HG03139 (cell line): ENCODE results near the gene TIE1.

Experiments used
- ATAC-seq: cut with Tn5 transposase; IDR thresholded peaks from one replicate; pipeline ENCODE4 v1.9.1; 2021; ENCODE audit not compliant: unreplicated experiment

The TIE1 gene

GRCh38 chr1:43300378-43301094 is at the start of gene TIE1:
TSS of gene TIE1 (plus strand) at chr1:43300982. CDS start at chr1:43301072, 90 bp downstream.
- no peak for ATAC-seq

GRCh38 chr1:43251024-43251423 is 49.8 kb upstream of the TIE1 start:
- no peak for ATAC-seq

GRCh38 chr1:43252225-43252624 is 48.6 kb upstream of the TIE1 start:
- no peak for ATAC-seq

GRCh38 chr1:43253173-43253572 is 47.6 kb upstream of the TIE1 start:
- no peak for ATAC-seq

- no peak for ATAC-seq
Observed at GRCh38 chr1:43253876-43254275, 46.9 kb upstream of the TIE1 start.

- no peak for ATAC-seq
Observed at GRCh38 chr1:43255438-43256210, 45.2 kb upstream of the TIE1 start.

- no peak for ATAC-seq
Observed at GRCh38 chr1:43256675-43257570, 43.9 kb upstream of the TIE1 start.

GRCh38 chr1:43258370-43258769 is 42.4 kb upstream of the TIE1 start:
- ATAC-seq, result no peak

GRCh38 chr1:43265431-43265830 is 35.4 kb upstream of the TIE1 start:
- no peak for ATAC-seq

- ATAC-seq, result no peak
Observed at GRCh38 chr1:43266881-43267280, 33.9 kb upstream of the TIE1 start.

GRCh38 chr1:43267291-43267805 is 33.4 kb upstream of the TIE1 start:
- ATAC-seq, result no peak

GRCh38 chr1:43267818-43268425 is 32.9 kb upstream of the TIE1 start:
- no peak for ATAC-seq

- ATAC-seq, result no peak
Observed at GRCh38 chr1:43269627-43270375, 31.0 kb upstream of the TIE1 start, which contains the start of gene TMEM125. TSS of gene TMEM125 (plus strand) at chr1:43269983. CDS start at chr1:43272723, 2,740 bp downstream.

- no peak for ATAC-seq
Observed at GRCh38 chr1:43270421-43271095, 30.2 kb upstream of the TIE1 start.

GRCh38 chr1:43271186-43272118 is 29.3 kb upstream of the TIE1 start:
- ATAC-seq, result no peak

- ATAC-seq, result no peak
Observed at GRCh38 chr1:43272161-43272560, 28.6 kb upstream of the TIE1 start.

- no peak for ATAC-seq
Observed at GRCh38 chr1:43272576-43273571, 27.9 kb upstream of the TIE1 start.
